ES-I3 (cell line): ENCODE data around the gene ITGB1.

Source experiments
- H3K36me3 ChIP-seq: 2 replicates; pipeline ENCODE4 v1.6.1; 2013; ENCODE audit warnings: mild to moderate bottlenecking, low read length, control low read depth, moderate library complexity; ENCODE audit not compliant: insufficient read depth
- H3K4me1 ChIP-seq: 2 replicates; pipeline ENCODE4 v1.6.1; 2013; ENCODE audit warnings: mild to moderate bottlenecking, control low read depth, low read length; ENCODE audit not compliant: insufficient read depth
- H3K9ac ChIP-seq: 2 replicates; pipeline ENCODE4 v1.6.1; 2013; ENCODE audit warnings: low read depth, mild to moderate bottlenecking, low read length, moderate library complexity
- H3K9me3 ChIP-seq: 2 replicates; pipeline ENCODE4 v1.6.1; 2013; ENCODE audit warnings: mild to moderate bottlenecking, low read length, moderate library complexity; ENCODE audit not compliant: control insufficient read depth, insufficient read depth

The ITGB1 gene

DNA sequence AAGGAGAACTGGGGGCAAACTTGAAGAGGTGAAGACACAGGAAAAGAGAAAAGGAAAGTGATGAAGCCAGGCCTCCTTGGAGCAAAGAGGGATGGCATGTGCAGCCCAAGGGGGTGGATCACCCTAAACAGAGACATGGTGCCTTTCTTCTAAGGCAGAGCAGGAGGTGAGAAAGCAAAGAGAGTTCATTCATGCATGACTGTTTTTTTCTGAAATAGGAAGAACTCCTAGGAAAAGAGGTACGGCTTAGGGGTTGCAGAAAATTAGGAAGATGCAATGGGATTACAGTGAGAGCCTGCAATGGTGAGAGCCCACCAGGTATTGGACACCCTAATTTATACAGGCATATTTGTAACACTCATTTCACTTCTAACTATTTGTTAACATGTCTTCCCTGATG, 15.9 kb downstream of the ITGB1 start:
- no peak overlapping the region for H3K9ac ChIP-seq
- H3K9me3 ChIP-seq = no peaks in the 10 kb centered on the region
- H3K36me3 ChIP-seq = no peaks in the 10 kb centered on the region
- H3K4me1 ChIP-seq = peaks cover 48% of the 10 kb centered on the region

DNA sequence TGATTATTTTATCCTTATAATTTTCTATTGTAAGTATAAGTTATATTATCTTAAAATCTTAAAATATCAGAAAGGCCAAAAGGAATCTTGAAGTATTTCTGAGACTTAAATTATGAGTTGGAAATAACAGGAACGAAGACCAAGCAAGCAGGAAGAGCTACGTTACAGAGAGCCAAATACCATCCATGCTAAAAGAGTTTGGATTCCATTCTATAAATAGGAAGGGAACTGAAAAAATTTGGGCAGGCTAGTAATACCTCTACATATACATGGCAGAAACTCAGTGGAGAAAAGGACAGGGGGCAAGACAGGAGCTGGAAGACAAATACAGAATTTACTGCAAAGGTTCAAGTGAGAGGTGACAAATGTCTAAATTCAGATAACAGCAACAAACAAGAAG, 16.7 kb downstream of the ITGB1 start:
- Histone ChIP-seq H3K4me1 (peaks cover 46% of the 10 kb centered on the region), H3K36me3 (no peaks in the 10 kb centered on the region)

DNA sequence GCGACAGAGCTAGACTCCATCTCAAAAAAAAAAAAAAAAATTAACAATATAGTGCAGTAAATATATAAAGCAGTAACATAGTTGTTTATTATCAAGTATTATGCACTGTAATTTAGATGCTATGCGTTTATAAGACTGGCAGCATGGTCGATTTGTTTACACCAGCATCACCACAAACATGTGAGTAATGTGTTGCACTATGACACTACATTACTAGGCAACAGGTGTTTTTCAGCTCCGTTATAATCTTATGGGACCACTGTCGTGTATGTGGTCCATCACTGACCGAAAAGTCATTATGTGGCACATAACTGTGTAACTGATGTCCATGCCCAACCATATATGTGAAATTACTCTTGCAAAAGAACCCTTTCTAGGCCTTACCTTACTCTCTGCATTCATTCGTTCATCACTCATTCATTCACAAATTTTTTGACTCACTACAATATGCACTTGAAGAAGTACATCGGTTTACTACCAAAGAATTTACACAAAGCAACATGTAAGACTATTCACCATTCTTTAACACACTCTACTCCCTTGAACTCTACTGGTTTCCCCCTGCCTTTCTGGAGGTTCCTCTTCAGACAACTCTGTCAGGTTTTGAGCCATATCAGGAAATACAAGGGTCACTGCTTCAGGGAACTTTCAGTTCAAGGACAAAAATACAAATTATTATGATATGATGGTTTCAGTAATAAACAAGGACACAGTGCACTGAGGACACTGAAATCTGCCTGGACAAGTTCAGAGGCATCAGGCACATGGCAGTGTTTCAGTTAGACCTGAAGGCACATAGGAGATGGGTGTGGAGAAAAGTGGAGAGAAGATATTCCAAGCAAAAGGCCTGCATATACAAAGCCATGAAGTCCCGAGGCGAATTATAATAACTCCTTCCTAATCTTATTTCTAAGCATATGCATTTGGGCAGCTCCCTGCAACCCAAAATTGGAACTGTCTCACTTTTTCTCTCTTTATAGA, 17.4 kb downstream of the ITGB1 start:
- Histone ChIP-seq H3K4me1 (peaks cover 42% of the 10 kb centered on the region), H3K36me3 (no peaks in the 10 kb centered on the region), H3K9ac (no peak overlapping the region), H3K9me3 (no peaks in the 10 kb centered on the region)

More for the DNA sequence above, 16.7 kb downstream of the ITGB1 start:
- Histone ChIP-seq H3K9me3 (no peaks in the 10 kb centered on the region), H3K9ac (no peak overlapping the region)

DNA sequence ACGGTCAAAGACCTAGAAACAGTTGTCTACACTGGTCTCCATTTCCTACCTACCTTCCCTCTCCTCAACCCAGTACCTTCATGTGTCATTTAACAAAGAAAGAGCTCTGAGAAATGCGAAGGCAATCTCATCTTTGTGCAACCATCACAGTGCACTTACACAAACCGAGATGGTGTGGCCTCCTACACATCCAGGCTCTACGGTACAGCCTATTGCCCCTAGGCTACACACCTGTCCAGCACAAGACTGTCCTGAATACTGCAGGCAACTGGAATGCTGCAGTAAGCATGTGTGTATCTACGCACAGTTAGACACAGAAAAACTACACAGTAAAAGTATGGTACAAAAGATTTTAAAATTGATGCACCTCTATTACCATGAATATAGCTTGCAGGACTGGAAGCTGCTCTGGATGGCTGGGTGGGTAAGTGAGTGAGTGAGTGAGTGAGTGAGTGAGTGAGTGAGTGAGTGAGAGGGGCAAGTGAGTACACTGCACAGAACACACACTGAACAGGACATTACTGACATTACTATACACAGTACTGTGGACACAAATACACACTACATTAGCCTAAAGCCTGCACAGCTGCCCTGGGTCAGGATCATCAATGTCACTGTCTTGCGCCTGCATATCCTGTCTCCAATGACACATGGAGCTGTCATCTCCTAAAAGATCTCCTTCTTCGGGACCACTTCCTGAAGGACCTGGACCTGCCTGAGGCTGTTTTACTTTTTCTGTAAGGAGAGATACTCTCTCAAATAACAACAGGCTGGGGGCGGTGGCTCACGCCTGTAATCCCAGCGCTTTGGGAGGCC, 18.5 kb downstream of the ITGB1 start:
- H3K9ac ChIP-seq = no peak overlapping the region
- H3K4me1 ChIP-seq = peaks cover 35% of the 10 kb centered on the region
- peaks cover 8% of the 10 kb centered on the region for H3K36me3 ChIP-seq
- no peaks in the 10 kb centered on the region for H3K9me3 ChIP-seq

DNA sequence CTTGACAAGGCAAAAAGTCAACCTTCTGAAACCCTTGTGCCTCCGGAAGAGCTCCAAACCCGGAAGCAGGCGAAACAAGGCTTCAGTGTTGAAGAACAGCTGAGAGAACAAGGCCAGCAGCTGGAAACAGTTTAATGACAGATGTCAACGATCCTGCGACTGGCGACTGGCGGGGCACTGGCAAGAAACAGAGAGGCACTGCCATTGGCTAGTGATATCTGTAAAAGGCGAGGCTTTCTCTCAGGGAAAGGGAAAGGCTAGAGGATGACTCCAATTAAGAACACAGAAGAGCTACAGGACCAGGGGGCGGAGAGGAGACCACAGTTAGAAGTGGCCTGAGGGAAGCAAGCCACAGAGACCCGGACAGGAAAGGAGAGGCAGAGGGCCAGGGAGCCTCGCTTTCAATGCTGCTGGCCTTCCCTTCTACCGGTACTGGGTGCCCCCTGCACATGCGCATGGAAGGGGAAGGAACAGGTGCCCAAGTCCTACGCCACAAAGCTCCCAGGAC, 19.4 kb downstream of the ITGB1 start:
- no peak overlapping the region for H3K9ac ChIP-seq
- peaks cover 8% of the 10 kb centered on the region for H3K36me3 ChIP-seq
- H3K4me1 ChIP-seq = peaks cover 35% of the 10 kb centered on the region

DNA sequence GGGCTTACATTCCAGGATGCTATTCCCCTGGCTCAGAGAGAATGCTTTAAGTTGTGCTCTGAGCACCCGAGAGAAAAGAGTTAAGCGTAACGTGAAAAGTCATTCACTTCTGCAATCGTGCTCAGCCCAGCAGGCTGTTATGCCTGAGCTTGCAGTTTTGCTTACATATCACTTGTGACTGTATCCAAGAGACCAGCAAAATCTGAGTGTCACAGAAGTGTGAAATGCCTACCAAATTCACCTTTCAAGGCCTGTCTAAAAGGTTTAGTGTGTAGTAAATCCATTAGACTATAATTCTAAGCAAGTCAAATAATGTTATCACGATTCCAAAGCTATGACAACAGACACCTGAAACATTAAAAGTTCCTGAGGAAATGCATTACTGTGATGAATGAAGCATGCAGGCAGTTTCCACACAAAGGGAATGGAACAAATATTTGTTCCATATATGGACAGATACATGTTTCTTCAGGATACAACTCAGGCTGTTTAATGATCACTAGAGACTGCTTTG, 20.1 kb downstream of the ITGB1 start:
- Histone ChIP-seq H3K4me1 (peaks cover 35% of the 10 kb centered on the region), H3K9ac (no peak overlapping the region), H3K36me3 (peaks cover 13% of the 10 kb centered on the region), H3K9me3 (no peaks in the 10 kb centered on the region)

More for the DNA sequence above, 19.4 kb downstream of the ITGB1 start:
- H3K9me3 ChIP-seq = no peaks in the 10 kb centered on the region

DNA sequence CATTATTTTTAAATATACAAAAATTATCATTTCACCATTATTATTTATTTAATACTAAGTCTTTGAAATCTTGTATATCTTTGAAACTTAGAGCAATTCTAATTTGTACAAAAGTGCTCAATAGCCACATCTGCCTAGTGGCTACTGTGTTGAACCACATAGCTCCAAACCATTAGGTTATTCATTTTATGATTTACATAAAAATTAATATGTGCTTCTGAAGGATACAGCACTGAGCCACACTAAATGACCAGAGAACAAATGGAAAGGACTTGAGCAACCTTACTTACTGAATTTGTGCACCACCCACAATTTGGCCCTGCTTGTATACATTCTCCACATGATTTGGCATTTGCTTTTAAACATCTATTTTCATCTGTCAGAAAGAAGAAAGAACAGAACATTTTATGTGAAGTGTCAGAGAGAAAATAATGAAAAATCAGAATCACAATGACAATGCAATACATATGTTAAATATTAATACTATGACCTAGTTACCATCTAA, 25.8 kb downstream of the ITGB1 start:
- Histone ChIP-seq H3K9ac (no peak overlapping the region), H3K36me3 (peaks cover 32% of the 10 kb centered on the region), H3K4me1 (no peaks in the 10 kb centered on the region), H3K9me3 (no peaks in the 10 kb centered on the region)

DNA sequence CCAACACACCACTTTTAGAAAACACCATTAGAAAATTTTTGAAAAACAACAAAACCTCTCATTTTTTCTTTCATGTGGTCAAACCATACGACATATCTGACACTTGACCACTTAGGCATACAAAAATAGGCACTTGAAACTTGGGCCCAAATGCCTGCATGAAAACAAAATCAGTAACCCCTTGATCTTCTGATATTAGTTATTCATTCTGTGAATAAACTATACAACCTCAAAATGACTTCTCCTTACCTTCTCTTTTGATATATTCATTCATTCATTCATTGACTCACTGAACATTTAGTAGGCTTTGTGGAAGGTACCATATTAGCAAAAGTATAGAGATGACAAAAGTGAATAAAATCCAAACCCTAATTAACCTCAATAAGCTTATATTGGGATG, 26.4 kb downstream of the ITGB1 start:
- Histone ChIP-seq H3K9me3 (0 out of 2 replicates have a peak, but pooled peaks cover 4% of the 10 kb centered on the region), H3K9ac (no peak overlapping the region), H3K36me3 (peaks cover 39% of the 10 kb centered on the region), H3K4me1 (no peaks in the 10 kb centered on the region)

DNA sequence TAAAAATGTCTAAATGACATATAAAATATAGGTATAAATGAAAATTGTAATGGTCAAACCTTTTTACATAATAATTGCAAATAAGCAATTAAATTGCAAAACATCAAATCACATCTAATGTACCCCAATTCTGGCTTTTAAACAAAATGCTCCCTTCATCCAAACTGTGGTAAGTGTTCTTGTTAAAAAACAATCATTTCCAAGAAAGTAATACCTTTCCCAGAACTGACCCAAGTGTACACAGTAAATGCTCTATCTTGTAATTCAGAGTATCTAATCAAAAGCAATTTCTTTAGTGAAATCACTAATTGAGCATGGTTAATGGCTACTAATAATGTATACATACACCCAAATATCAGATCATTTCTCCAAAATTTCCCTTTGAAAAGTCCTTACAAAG, 28.0 kb downstream of the ITGB1 start:
- Histone ChIP-seq H3K4me1 (no peaks in the 10 kb centered on the region), H3K9me3 (0 out of 2 replicates have a peak, but pooled peaks cover 5% of the 10 kb centered on the region), H3K36me3 (peaks cover 44% of the 10 kb centered on the region), H3K9ac (no peak overlapping the region)

DNA sequence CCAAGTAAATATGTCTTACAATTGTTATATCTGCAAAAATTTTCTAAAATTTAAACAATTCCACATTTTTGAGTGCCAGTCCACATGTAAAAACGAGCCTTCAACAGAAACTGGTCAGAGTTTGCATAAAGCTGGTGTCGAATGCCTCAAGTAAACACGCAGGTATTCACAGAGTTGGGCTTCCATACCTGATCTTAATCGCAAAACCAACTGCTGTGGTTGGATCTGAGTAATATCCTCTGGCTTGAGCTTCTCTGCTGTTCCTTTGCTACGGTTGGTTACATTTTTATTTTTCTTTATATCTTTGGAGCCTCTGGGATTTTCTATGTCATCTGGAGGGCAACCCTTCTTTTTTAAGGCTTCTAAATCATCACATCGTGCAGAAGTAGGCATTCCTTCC, 28.4 kb downstream of the ITGB1 start:
- peaks cover 41% of the 10 kb centered on the region for H3K36me3 ChIP-seq
- H3K9ac ChIP-seq = no peak overlapping the region
- H3K4me1 ChIP-seq = no peaks in the 10 kb centered on the region
- 0 out of 2 replicates have a peak, but pooled peaks cover 5% of the 10 kb centered on the region for H3K9me3 ChIP-seq

DNA sequence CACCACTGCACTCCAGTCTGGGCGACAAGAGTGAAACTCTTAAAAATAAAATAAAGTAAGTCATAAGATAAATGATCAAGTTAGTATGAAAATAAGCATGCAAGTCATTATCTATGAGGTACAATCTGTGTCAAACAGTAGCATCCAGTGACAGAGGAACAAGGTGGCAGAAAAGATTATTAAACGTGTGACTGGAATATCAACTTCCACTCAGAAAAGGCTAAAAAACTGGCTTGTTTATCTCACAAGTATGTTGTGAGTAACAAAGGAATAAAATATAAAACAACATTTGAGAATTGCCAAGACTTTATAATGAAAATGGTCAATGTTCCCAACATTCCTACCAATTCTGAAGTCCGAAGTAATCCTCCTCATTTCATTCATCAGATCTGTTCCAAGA, 30.3 kb downstream of the ITGB1 start:
- Histone ChIP-seq H3K9me3 (0 out of 2 replicates have a peak, but pooled peaks cover 5% of the 10 kb centered on the region), H3K36me3 (peaks cover 42% of the 10 kb centered on the region), H3K9ac (no peak overlapping the region), H3K4me1 (no peaks in the 10 kb centered on the region)

DNA sequence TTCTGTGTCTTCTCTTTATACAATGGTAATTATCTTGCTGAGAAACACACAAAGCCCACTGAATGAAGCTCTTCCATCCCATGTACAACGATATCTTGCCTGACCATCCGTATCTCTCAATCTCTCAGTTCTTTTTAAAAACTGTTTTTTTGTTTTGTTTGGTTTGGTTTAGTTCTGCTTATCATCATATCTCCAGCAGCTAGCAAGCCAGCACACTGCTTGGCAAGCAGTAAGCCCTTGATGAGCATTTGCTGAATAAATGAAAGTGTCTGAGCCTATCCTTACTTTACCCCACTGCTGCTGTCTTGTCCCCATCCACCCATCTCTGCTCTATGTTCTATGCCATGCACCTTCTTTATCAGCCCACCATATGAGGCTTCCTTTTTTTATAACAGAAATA, 34.2 kb downstream of the ITGB1 start:
- Histone ChIP-seq H3K4me1 (no peaks in the 10 kb centered on the region), H3K9ac (no peak overlapping the region), H3K9me3 (0 out of 2 replicates have a peak, but pooled peaks cover 5% of the 10 kb centered on the region), H3K36me3 (peaks cover 56% of the 10 kb centered on the region)

DNA sequence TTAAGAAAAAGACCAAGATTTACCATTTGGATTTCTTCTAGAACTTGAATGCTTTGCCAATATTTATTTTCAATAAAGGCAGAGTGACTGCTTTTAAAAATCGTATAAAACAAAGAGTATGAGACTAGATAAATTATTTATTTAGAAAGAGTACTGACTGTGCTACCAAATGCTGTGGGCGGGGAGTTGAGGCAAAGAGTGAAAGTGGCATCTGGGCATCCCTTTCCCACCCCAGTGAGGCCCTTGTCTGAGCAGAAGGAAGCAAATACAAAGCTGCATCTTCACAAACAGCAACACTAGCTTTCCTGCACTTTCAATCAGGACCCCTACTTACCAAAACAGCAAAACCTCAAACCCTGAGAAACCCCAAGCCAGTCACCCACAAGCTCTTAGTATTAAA, 34.9 kb downstream of the ITGB1 start:
- Histone ChIP-seq H3K9me3 (0 out of 2 replicates have a peak, but pooled peaks cover 5% of the 10 kb centered on the region), H3K4me1 (no peaks in the 10 kb centered on the region), H3K36me3 (peaks cover 54% of the 10 kb centered on the region), H3K9ac (no peak overlapping the region)

DNA sequence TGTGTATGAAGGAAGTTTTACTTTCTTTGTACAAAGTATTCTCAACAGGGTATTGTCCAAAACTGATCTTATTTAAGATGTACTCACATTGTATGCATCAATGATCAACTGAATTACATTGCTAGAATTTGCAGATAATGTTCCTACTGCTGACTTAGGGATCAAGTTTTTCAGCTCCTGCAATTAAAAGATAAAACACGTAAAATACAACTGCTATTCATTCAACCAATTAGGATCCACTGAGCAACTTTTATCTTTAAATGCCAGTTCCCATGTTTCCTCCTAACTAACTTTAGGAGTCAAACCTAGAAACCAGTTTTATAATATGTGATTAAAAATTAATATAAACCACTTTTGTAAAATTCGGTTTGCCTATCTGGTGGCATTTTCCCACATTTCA, 35.9 kb downstream of the ITGB1 start:
- Histone ChIP-seq H3K9ac (no peak overlapping the region), H3K4me1 (no peaks in the 10 kb centered on the region), H3K9me3 (0 out of 2 replicates have a peak, but pooled peaks cover 4% of the 10 kb centered on the region), H3K36me3 (peaks cover 46% of the 10 kb centered on the region)
